ENCODE results near the gene OR10A5. TPM values are rescaled to one million over a fixed set of nuclear protein-coding genes. Genes with fewer than 3 reads are reported as not detected.
"Not testable (repeated sequence)": the region's sequence is repeated elsewhere in the genome, so short reads cannot be mapped to it uniquely, and the experiment has no call there.

Gene OR10A5
- total RNA-seq, 4 donors from 2014 or later, result not detected

- WGBS, result 96% methylated on average over 1 of the region's 1 CpG
- Histone ChIP-seq H3K4me1 (no peaks in the 10 kb centered on the region), H3K9me3 (no peaks in the 10 kb centered on the region), H3K4me3 (no peak within 1 kb of the TSS), H3K27me3 (no peaks in the 10 kb centered on the region), H3K27ac (no peak within 1 kb of the TSS), H3K36me3 (no peaks in the 10 kb centered on the region)
- no peak for DNase-seq (ENCODE audit: low spot score in 2 of 2)
- TF ChIP-seq EP300 (IDR thresholded peaks at IDR 0.05), result no peak
Measured at GRCh38 chr11:6876325-6876724, 30.8 kb downstream of the OR10A5 start, which contains the start of gene OR10A4. OR10A4 (plus strand) TSS chr11:6876625; CDS start chr11:6876648, 23 bp downstream.

DNA sequence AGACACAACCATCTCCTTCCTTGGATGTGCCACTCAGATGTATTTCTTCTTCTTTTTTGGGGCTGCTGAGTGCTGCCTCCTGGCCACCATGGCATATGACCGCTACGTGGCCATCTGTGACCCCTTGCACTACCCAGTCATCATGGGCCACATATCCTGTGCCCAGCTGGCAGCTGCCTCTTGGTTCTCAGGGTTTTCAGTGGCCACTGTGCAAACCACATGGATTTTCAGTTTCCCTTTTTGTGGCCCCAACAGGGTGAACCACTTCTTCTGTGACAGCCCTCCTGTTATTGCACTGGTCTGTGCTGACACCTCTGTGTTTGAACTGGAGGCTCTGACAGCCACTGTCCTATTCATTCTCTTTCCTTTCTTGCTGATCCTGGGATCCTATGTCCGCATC, 31.4 kb downstream of the OR10A5 start:
- H3K36me3 ChIP-seq, result no peaks in the 10 kb centered on the region
- DNase-seq (ENCODE audit: low spot score in 2 of 2), result no peak
- no peak overlapping the region for H3K4me3 ChIP-seq
- no peaks in the 10 kb centered on the region for H3K27me3 ChIP-seq
- no peaks in the 10 kb centered on the region for H3K9me3 ChIP-seq
- 88% methylated on average over 3 of the region's 3 CpGs for WGBS
- TF ChIP-seq, protein P1, sequence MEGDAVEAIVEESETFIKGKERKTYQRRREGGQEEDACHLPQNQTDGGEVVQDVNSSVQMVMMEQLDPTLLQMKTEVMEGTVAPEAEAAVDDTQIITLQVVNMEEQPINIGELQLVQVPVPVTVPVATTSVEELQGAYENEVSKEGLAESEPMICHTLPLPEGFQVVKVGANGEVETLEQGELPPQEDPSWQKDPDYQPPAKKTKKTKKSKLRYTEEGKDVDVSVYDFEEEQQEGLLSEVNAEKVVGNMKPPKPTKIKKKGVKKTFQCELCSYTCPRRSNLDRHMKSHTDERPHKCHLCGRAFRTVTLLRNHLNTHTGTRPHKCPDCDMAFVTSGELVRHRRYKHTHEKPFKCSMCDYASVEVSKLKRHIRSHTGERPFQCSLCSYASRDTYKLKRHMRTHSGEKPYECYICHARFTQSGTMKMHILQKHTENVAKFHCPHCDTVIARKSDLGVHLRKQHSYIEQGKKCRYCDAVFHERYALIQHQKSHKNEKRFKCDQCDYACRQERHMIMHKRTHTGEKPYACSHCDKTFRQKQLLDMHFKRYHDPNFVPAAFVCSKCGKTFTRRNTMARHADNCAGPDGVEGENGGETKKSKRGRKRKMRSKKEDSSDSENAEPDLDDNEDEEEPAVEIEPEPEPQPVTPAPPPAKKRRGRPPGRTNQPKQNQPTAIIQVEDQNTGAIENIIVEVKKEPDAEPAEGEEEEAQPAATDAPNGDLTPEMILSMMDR (IDR thresholded peaks at IDR 0.05), result no peak
- TF ChIP-seq POLR2AphosphoS5 (IDR thresholded peaks at IDR 0.05), result no peak
- no peak for TF ChIP-seq POLR2A (IDR thresholded peaks at IDR 0.05)
- no peak for TF ChIP-seq EP300 (IDR thresholded peaks at IDR 0.05)
- H3K27ac ChIP-seq, result no peak overlapping the region
- H3K4me1 ChIP-seq, result no peaks in the 10 kb centered on the region

DNA sequence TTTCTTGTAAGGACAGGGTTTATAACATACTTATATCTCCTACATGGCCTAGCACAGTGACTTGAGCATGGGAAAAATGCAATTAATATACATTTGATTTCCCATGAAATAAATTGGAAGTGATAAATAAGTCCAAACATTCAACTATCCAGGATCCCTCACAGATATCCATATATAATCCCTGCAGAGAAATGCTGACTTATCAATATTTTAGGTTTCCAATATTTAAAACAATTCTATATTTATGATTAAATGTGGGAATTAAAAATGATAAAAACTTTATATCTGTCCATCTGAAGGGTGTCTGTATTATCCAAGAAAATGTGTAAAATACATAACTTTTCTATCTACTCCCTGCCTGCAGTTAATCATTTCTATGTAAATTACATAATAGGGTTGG, 37.3 kb downstream of the OR10A5 start:
- TF ChIP-seq, protein P1 (IDR thresholded peaks at IDR 0.05), result no peak
- no peak for TF ChIP-seq POLR2A (IDR thresholded peaks at IDR 0.05)
- no peak for TF ChIP-seq POLR2AphosphoS5 (IDR thresholded peaks at IDR 0.05)
- no peak for TF ChIP-seq EP300 (IDR thresholded peaks at IDR 0.05)
- H3K27me3 ChIP-seq, result no peaks in the 10 kb centered on the region
- no peak for DNase-seq (ENCODE audit: low spot score in 2 of 2)
- H3K36me3 ChIP-seq, result no peaks in the 10 kb centered on the region
- no peak overlapping the region for H3K4me3 ChIP-seq
- no peaks in the 10 kb centered on the region for H3K4me1 ChIP-seq
- no peak overlapping the region for H3K27ac ChIP-seq
- H3K9me3 ChIP-seq, result no peaks in the 10 kb centered on the region

GRCh38 chr11:6887711-6888110, 42.2 kb downstream of the OR10A5 start:
- not testable (repeated sequence) for H3K4me3 ChIP-seq; H3K9me3 ChIP-seq; H3K4me1 ChIP-seq; DNase-seq (ENCODE audit: low spot score in 2 of 2); H3K27me3 ChIP-seq; H3K27ac ChIP-seq; H3K36me3 ChIP-seq
- WGBS, result 94% methylated on average over 5 of the region's 5 CpGs

DNA sequence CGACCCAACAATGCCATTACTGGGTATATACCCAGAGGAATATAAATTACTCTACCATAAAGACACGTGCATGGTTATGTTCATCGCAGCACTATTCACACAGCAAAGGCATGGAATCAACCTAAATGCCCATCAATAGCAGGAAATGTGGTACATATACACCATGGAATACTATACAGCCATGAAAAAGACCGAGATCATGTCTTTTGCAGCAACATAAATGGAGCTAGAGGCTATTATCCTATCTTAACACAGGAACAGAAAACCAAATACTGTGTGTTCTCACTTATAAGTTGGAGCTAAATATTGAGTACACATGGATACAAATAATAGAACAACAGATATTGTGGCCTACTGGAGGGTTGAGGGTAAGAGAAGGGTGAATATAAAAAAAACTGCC, 43.3 kb downstream of the OR10A5 start:
- WGBS, result 88% methylated on average over 4 of the region's 4 CpGs
- DNase-seq (ENCODE audit: low spot score in 2 of 2), result no peak

GRCh38 chr11:6889835-6890234, 44.4 kb downstream of the OR10A5 start:
- Histone ChIP-seq H3K9me3 (no peaks in the 10 kb centered on the region), H3K36me3 (no peaks in the 10 kb centered on the region), H3K27me3 (no peaks in the 10 kb centered on the region), H3K4me1 (no peaks in the 10 kb centered on the region), H3K27ac (no peak overlapping the region), H3K4me3 (no peak overlapping the region)
- DNase-seq (ENCODE audit: low spot score in 2 of 2), result no peak
- WGBS, result 79% methylated on average over 1 of the region's 1 CpG
- no peak for TF ChIP-seq POLR2AphosphoS5 (IDR thresholded peaks at IDR 0.05)
- TF ChIP-seq, protein P1 (IDR thresholded peaks at IDR 0.05), result no peak
- no peak for TF ChIP-seq EP300 (IDR thresholded peaks at IDR 0.05)
- no peak for TF ChIP-seq POLR2A (IDR thresholded peaks at IDR 0.05)

More for the DNA sequence above, 43.3 kb downstream of the OR10A5 start:
- no peaks in the 10 kb centered on the region for H3K27me3 ChIP-seq
- no peaks in the 10 kb centered on the region for H3K9me3 ChIP-seq
- no peak overlapping the region for H3K27ac ChIP-seq
- H3K4me1 ChIP-seq, result no peaks in the 10 kb centered on the region
- no peak for TF ChIP-seq POLR2AphosphoS5 (IDR thresholded peaks at IDR 0.05)
- no peak for TF ChIP-seq EP300 (IDR thresholded peaks at IDR 0.05)
- TF ChIP-seq, protein P1 (IDR thresholded peaks at IDR 0.05), result no peak
- no peak overlapping the region for H3K4me3 ChIP-seq
- H3K36me3 ChIP-seq, result no peaks in the 10 kb centered on the region
